GM19238 (cell line): ENCODE data around the gene MIEF1.

Source experiments
- DNase-seq: peaks from one replicate; pipeline ENCODE4 v3.0.0; 2011; ENCODE audit warnings: low spot score; ENCODE audit not compliant: insufficient read length

Gene MIEF1

GRCh38 chr22:39528080-39528661 is 26.1 kb downstream of the MIEF1 start:
- DNase-seq, result no peak

GRCh38 chr22:39528681-39529486 is 26.8 kb downstream of the MIEF1 start:
- peak; percentile 71 for DNase-seq

DNA sequence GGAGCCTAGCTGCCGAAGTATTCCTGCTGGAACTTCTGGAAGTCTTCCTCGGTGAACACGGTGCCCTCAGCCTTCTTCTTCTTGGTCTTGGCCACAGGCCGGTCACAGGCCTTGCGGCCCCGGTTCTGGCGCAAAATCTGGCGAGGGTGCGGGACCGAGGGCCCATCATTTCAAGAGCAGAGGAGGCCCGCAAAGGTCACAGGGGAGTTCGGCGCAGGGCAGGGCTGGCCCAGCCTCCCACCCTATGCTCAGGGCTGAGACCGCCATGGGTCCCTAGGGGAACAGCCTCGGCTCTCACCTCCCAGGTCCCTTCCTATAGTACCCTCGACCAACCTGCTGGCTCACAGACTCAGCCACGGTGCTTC is 27.4 kb downstream of the MIEF1 start:
- no peak for DNase-seq

- DNase-seq, result no peak
Measured at GRCh38 chr22:39530116-39530515, 28.0 kb downstream of the MIEF1 start.

DNA sequence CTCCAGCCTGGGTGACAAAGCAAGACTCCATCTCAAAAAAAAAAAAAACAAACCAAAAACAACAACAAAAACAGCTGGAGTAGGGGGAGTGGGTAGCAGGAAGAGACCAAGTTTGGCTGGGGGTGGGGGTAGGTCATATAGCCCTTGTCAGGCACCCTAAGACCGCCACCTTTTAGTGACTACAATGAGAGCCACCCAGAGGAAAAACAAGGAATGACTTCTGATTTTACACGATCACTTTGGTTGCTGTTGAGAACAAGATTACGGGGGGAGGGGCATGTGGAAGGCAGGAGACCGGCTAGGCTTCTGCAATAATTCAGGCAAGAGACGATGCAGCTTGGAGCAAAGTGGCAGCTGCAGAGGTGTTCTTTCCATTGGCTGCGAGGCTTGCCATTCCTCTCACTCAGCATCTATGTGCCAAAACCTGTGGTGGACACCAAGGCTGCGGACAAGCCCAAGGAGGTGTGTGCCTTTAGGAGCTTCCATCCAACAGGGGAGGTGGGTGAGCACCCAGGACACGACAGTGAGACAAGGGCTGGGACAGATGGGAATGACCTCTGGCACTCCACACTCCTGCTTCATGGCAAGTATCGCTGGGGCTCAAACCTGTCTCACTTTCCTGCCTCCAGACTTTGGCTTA is 28.7 kb downstream of the MIEF1 start:
- DNase-seq, result no peak

- DNase-seq, result peak; percentile 97
Measured at GRCh38 chr22:39532215-39533073, 30.4 kb downstream of the MIEF1 start, which contains the start of gene RPS19BP1. Gene RPS19BP1, minus strand, starts transcription at chr22:39532748. Its CDS starts 10 bp downstream, at chr22:39532738.

DNA sequence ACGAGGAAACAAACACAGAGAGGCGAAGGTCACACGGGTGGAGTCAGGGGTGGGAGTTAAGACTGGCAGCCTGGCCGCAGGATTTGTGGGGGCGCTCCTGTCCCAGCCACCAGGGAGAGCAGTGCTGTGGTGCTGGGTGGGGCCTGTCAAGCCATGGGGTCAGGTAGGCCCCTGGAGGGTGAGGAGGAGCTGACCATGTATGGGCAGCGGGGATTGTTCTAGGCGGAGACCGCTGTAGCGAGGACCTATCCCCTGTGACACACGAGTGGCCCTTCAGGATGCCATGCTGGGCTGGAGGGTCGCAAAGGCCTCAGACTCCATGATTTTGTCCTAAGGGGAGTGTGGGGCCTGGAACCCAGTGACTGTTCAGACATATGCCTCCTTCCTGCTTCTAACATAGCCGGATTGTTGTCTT is 32.0 kb downstream of the MIEF1 start:
- no peak for DNase-seq

GRCh38 chr22:39534591-39535356 is 32.7 kb downstream of the MIEF1 start:
- DNase-seq, result peak; percentile 68

DNA sequence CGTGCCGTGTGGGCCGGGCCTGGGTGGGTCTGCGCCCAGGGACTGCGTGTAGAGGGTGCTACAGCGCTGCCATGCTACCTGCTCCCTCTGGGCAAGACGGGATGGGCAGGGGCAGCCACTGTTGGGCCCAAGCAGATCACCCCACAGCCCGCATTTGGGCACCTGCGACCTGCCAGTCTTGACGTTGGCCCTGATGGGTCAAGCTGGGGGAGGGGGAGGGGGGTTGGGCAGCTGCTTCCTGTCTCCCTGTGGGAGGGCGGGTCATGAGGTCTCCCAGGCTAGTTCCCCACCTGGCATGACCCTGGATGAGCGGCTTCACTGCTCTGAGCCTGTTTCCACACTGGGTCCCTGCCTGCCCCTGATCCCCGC is 33.3 kb downstream of the MIEF1 start:
- DNase-seq, result no peak

DNA sequence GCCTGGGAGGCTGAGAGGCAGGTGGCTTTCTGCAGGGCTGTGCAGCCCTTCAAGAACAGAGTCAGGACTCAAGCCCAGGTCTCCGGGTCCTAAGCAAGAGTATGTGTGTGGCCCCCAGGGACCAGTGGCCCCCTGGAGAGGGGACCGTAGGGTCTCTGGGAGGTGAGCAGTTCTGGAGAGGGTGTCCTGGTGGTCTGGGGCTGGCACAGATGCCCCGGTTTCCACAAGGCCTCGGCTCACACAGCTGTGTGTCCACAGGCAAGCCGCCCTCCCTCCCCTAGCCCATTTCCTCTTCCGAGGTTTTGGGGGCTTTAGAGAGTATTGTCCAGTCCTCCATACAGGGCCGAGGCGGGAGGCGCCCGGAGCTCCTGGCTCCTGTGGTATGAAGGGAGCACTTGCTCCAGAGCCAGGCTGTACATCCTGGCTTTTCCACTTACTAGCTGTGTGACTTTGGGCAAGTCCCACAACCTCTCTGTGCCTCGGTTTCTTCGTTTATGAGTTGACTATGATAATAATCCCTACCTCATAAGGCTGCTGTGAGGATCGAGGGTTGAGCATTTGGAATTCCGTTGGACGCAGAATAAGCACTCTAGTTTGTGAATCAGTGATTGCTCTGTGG is 33.9 kb downstream of the MIEF1 start:
- DNase-seq, result no peak

DNA sequence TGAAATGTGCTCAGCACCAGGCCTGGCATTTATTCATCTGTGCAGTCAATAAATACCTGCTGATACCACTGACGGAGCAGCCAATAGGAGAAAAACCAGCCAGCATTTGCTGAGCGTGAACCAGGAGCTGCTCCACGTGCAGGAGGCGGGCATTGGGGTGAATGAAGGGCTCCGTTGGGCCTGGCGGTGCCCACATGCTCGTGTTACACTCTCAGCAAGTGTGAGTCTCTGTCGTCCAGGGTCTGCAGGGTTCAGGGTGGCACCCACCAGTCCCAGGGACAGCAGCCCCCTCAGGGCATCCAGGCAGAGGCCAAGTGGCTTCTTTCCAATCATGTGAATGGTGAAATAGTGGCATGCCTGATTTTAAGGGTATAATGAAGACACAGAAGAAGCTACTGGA is 34.6 kb downstream of the MIEF1 start:
- no peak for DNase-seq

DNA sequence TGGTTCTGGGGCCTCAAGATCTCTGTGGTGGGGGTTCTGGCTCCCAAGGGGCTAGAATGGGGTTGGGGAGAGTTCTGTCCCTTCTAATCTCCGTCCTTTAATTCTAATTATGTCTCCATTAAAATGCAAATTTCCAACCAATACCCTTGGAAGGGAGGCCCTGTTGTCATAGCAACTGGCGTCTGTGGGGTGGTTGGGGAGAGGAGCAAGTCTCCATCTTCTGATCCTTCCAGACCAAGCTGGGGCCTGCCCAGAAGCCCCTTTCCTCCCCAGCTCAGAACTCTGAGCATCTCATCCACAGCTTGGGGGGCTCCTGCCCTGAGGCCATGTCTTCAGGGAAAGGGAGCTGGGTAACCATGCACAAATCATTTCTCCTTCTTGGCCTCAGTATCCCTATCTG is 35.9 kb downstream of the MIEF1 start:
- no peak for DNase-seq

DNA sequence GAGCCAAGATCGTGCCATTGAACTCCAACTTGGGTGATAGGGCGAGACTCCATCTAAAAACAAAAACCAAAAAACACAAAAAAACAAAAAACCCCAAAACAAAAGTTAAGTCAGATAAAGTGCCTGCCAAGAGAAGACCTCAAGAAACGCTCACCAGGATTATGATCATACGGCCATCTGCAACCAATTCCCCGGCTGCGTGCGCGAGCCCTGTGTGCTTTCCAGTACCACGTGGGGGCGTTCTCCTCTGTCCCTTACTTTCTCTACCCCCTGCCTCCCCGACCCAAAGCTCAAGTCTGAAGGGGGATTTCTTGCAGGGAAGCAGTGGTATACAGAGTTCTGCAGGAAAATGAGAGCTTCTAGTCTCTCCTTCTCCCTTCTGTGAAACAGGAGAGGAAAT is 41.0 kb downstream of the MIEF1 start:
- DNase-seq, result no peak

DNA sequence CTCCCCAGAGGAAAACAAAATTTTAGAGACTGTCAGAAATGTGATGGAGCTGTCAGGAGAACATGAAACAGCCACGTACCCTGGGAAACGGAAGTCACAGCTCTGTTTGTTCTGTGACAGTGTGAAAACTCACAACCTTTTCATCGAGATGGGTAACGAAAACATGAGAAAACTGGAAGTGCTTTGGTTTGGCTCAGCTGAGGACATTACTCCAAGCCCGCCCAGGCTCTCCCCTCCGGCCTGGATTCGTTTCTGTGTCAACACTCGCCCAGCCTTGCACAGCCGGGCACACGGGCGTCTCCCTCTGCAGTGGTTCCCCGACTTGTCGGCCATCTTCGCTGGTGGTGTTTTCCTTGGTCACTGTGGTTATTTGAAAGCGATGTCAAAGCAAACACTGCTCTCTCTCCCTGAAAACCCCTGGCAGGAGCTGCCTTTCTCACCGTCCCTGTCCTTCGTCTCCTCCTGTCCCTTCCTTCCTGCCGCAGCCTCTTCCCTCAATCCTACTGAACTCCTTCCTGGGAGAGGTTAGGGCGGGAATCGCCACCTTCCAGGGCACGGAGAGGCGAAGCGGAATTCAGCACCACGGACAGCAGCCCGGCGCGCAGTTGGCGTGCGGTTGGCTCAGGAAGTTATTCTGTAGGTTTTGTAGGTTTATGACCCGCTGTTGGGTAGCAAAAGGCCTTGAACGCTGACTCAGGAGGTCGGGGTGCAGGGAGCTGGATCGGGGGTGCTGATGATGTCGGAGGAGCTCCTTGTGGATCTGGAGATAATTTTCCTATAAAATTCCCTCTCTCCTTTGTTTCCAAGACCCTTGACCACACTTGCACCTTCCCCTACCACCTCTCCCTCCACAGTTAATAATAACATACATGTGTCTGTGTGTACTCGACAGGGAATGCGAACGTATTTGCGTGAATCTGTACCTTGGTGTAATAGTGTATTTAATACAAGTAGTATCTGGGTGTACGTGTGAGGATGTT is 43.6 kb downstream of the MIEF1 start:
- DNase-seq, result no peak

DNA sequence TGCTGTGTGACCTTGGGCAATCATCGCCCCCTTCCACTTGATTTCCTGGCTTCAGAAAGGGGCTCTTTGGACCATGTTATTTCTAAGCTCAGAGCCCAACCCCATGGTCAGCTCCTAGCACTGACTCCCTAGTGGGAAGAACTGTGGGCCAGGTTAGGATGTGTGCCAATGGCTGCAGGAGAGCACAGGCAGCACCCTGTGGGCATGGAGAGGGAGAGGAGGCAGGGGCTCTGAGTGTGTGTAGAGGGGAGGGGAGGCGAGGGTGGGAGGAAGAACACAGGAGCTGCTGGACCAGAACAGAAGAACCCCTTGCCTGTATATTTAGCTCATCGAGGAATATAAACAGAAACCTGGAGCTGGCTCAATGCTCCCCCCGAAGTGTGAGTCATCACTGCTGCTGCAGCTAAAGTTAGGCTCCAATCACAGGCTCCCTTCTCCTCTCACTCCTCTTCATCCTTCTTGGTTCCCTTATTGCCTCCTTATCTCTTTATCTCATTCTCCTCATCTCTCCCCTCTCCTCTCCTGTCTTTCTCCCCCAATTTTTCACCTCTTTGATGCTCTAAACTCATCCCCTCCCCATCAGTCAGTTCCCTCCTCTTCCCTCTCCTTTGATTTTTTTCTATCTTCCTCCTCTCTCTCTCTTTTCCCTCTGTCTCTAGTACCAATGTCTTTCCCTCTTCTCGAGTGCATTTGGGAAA is 44.9 kb downstream of the MIEF1 start:
- DNase-seq, result no peak

DNA sequence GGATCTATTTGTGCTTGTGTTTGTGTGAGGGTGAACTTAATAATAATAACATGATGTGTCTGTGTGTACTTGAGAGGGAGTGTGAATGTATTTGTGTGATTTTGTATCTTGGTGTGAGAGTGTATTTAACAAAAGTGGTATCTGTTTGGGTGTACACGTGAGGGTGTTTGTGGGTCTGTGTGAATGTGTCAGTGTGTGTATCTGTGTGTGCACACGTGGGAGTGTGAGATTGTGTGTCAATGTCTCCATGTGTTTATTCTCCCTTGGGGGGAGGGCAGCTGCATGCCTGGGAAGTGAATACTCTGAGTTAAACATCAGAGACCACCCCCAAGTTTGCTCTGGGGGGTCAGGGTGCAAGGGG is 45.5 kb downstream of the MIEF1 start:
- DNase-seq, result no peak

GRCh38 chr22:39553429-39553828 is 51.3 kb downstream of the MIEF1 start:
- DNase-seq, result no peak

DNA sequence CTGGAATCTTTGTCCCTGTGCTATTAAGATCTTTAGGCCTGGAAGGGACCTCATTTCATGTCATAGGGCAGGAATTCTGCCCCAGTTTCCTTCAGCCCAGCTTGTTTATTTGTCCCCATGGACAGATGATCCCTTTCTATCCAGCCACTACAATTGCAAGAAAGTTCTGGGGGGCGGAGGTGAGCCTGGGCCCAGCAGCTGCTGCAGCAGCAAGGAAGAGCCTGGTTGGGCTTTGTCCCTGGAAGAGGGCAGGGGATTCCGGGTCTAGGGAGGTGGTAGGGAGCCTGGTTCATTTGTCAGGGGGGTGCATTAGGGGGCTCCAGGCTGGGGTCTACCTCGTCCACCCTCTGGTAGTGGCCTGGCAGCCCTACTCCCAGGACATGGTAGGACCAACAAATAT is 52.1 kb downstream of the MIEF1 start:
- DNase-seq, result no peak
